Measurements from ENCODE around the gene GINS1. TPM values are rescaled to one million over a fixed set of nuclear protein-coding genes. Genes with fewer than 3 reads are reported as not detected.

The GINS1 gene
- total and polyA plus RNA-seq, 2 of the 8 experiments (the other 6 are each of a cell fraction or from before 2014, with no cell fraction given) = 44.7 to 68.4 TPM

DNA sequence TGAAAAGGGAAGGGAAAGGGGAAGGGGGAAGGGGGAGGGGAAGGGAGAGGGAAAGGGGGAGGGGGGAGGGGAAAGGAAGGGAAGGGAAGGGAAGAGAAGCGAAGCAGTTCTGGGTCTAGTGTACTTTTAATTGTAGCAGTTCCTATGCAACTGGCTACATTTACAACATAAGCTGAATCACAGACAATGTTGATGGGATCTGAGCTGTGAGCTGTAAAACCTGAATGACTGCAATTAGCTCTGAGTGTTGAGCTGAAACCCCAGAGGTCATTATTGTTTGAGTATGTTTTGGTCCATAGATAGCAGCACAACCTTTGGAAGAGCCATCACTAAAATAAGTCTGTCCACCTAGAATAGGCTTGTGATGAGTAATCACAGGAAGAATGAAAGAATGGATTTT is 9.7 kb upstream of the GINS1 start (continued):
- TF ChIP-seq, protein P1, sequence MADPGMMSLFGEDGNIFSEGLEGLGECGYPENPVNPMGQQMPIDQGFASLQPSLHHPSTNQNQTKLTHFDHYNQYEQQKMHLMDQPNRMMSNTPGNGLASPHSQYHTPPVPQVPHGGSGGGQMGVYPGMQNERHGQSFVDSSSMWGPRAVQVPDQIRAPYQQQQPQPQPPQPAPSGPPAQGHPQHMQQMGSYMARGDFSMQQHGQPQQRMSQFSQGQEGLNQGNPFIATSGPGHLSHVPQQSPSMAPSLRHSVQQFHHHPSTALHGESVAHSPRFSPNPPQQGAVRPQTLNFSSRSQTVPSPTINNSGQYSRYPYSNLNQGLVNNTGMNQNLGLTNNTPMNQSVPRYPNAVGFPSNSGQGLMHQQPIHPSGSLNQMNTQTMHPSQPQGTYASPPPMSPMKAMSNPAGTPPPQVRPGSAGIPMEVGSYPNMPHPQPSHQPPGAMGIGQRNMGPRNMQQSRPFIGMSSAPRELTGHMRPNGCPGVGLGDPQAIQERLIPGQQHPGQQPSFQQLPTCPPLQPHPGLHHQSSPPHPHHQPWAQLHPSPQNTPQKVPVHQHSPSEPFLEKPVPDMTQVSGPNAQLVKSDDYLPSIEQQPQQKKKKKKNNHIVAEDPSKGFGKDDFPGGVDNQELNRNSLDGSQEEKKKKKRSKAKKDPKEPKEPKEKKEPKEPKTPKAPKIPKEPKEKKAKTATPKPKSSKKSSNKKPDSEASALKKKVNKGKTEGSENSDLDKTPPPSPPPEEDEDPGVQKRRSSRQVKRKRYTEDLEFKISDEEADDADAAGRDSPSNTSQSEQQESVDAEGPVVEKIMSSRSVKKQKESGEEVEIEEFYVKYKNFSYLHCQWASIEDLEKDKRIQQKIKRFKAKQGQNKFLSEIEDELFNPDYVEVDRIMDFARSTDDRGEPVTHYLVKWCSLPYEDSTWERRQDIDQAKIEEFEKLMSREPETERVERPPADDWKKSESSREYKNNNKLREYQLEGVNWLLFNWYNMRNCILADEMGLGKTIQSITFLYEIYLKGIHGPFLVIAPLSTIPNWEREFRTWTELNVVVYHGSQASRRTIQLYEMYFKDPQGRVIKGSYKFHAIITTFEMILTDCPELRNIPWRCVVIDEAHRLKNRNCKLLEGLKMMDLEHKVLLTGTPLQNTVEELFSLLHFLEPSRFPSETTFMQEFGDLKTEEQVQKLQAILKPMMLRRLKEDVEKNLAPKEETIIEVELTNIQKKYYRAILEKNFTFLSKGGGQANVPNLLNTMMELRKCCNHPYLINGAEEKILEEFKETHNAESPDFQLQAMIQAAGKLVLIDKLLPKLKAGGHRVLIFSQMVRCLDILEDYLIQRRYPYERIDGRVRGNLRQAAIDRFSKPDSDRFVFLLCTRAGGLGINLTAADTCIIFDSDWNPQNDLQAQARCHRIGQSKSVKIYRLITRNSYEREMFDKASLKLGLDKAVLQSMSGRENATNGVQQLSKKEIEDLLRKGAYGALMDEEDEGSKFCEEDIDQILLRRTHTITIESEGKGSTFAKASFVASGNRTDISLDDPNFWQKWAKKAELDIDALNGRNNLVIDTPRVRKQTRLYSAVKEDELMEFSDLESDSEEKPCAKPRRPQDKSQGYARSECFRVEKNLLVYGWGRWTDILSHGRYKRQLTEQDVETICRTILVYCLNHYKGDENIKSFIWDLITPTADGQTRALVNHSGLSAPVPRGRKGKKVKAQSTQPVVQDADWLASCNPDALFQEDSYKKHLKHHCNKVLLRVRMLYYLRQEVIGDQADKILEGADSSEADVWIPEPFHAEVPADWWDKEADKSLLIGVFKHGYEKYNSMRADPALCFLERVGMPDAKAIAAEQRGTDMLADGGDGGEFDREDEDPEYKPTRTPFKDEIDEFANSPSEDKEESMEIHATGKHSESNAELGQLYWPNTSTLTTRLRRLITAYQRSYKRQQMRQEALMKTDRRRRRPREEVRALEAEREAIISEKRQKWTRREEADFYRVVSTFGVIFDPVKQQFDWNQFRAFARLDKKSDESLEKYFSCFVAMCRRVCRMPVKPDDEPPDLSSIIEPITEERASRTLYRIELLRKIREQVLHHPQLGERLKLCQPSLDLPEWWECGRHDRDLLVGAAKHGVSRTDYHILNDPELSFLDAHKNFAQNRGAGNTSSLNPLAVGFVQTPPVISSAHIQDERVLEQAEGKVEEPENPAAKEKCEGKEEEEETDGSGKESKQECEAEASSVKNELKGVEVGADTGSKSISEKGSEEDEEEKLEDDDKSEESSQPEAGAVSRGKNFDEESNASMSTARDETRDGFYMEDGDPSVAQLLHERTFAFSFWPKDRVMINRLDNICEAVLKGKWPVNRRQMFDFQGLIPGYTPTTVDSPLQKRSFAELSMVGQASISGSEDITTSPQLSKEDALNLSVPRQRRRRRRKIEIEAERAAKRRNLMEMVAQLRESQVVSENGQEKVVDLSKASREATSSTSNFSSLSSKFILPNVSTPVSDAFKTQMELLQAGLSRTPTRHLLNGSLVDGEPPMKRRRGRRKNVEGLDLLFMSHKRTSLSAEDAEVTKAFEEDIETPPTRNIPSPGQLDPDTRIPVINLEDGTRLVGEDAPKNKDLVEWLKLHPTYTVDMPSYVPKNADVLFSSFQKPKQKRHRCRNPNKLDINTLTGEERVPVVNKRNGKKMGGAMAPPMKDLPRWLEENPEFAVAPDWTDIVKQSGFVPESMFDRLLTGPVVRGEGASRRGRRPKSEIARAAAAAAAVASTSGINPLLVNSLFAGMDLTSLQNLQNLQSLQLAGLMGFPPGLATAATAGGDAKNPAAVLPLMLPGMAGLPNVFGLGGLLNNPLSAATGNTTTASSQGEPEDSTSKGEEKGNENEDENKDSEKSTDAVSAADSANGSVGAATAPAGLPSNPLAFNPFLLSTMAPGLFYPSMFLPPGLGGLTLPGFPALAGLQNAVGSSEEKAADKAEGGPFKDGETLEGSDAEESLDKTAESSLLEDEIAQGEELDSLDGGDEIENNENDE (IDR thresholded peaks at IDR 0.05; ENCODE audit: insufficient replicate concordance, low read length) = no peak

All from H1 (cell line).